IMR-90 (cell line): Measurements from ENCODE around the gene TRAFD1. TPM values are rescaled to one million over a fixed set of nuclear protein-coding genes. Genes with fewer than 3 reads are reported as not detected.

Experiments used
- microRNA-seq, 2 experiments: library from miRNA; stranded (forward) in 1 of 2; unstranded in 1 of 2; fragments of 10-50 nt in 1 of 2; fragments of <30 nt in 1 of 2; gene quantifications in 1 of 2; microRNA quantifications in 1 of 2; one replicate each; pipeline versions ENCODE3 to v1.1.0; 2013 to 2020; ENCODE audit not compliant: insufficient read depth in 1 of 2, insufficient read length in 1 of 2, unreplicated experiment in 1 of 2
- polyA plus RNA-seq, 3 experiments: library from polyadenylated mRNA; depleted of rRNA; stranded (reverse); fragments of >200 nt; gene quantifications; 2 replicates each; pipeline ENCODE4 v1.2.3, GENCODE V29; 2012; ENCODE audit warnings: low replicate concordance in 1 of 3
- small RNA-seq, 5 experiments: library from RNA; depleted of rRNA; stranded (forward); fragments of <200 nt; gene quantifications; one replicate each; pipeline ENCODE3, GENCODE V24; 2012
- total RNA-seq: library from RNA; depleted of rRNA; stranded (reverse); fragments of >200 nt; gene quantifications from 2 replicates; pipeline ENCODE4 v1.2.3, GENCODE V29; 2012; rRNA removed

TRAFD1 gene
- total and polyA plus RNA-seq, 2 of the 4 experiments (the other 2 are of a cell fraction): 41.3 to 70.4 TPM

Small RNAs within 50 kb of the gene (microRNA-seq; reads per million reads assigned to microRNA genes)
- gene MIR6861 (ENCODE audit: unreplicated experiment) (not detected), gene RF00019 (ENCODE audit: insufficient read depth, insufficient read length) (not detected)

Small RNAs within 50 kb of the gene (small RNA-seq; reads per million reads assigned to genes)
- 0 reads per million in 5 experiments for gene RF00019

Other genes with a start within 250 kb of the TRAFD1 start
- gene TMEM116, start 112.4 kb upstream of the TRAFD1 start, total RNA-seq: 4.7 and 8.4 TPM in 2 replicates
- 4.6 and 5.5 TPM in 2 replicates for gene TMEM116, start 112.4 kb upstream of the TRAFD1 start, polyA plus RNA-seq (2012; rRNA removed)
- gene ERP29, start 112.1 kb upstream of the TRAFD1 start, total RNA-seq: 30.3 and 36.1 TPM in 2 replicates
- 82.2 and 98.8 TPM in 2 replicates for gene ERP29, start 112.1 kb upstream of the TRAFD1 start, polyA plus RNA-seq (2012; rRNA removed)
- gene NAA25, start 16.8 kb upstream of the TRAFD1 start, total RNA-seq: 25.5 and 28.3 TPM in 2 replicates
- 7.3 and 10.3 TPM in 2 replicates for gene NAA25, start 16.8 kb upstream of the TRAFD1 start, polyA plus RNA-seq (2012; rRNA removed)